ENCODE data around the gene MPL.

Gene MPL

GRCh38 chr1:43298055-43298454 lies 39.6 kb upstream of the MPL start:
- H4K20me1 ChIP-seq (ENCODE audit: control insufficient read depth, insufficient read depth, low read depth, low read length) = no peaks in the 10 kb centered on the region

DNA sequence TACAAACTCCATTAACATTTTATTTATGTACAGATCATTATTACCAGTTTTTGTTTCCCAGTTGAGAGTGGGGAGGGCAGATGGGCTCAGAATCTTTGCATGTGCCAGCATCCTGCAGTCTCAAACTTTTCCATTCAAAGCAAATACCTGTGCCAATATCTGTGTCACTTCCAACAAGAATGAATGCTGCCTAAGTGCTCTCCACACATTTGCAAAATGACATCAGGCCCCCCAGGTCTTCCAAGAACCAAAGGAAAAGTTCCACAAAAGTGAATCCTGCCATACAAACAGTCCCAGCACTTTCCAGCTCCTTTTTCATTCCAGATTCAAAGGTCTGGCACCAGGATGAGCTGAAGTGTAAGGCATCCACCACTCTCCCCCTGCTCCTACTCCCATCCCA lies 38.5 kb upstream of the MPL start:
- no peak overlapping the region for H3K27ac ChIP-seq (ENCODE audit: low read depth, low read length)
- no peaks in the 10 kb centered on the region for H3K36me3 ChIP-seq (ENCODE audit: control insufficient read depth, low read length)
- H3F3A ChIP-seq (ENCODE audit: control insufficient read depth, insufficient read depth) = no peaks in the 10 kb centered on the region
- no peak overlapping the region for H3K4me2 ChIP-seq (ENCODE audit: low read length)
- no peak for TF ChIP-seq EZH2phosphoT487 (IDR thresholded peaks at IDR 0.05; ENCODE audit: borderline replicate concordance, low read length)
- TF ChIP-seq, protein P1, sequence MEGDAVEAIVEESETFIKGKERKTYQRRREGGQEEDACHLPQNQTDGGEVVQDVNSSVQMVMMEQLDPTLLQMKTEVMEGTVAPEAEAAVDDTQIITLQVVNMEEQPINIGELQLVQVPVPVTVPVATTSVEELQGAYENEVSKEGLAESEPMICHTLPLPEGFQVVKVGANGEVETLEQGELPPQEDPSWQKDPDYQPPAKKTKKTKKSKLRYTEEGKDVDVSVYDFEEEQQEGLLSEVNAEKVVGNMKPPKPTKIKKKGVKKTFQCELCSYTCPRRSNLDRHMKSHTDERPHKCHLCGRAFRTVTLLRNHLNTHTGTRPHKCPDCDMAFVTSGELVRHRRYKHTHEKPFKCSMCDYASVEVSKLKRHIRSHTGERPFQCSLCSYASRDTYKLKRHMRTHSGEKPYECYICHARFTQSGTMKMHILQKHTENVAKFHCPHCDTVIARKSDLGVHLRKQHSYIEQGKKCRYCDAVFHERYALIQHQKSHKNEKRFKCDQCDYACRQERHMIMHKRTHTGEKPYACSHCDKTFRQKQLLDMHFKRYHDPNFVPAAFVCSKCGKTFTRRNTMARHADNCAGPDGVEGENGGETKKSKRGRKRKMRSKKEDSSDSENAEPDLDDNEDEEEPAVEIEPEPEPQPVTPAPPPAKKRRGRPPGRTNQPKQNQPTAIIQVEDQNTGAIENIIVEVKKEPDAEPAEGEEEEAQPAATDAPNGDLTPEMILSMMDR (IDR thresholded peaks at IDR 0.05; ENCODE audit: low read depth, low read length, poor library complexity, severe bottlenecking) = no peak
- no peaks in the 10 kb centered on the region for H3K9me3 ChIP-seq (ENCODE audit: control insufficient read depth, insufficient read depth, low read length)
- H4K20me1 ChIP-seq (ENCODE audit: control insufficient read depth, insufficient read depth, low read depth, low read length) = no peaks in the 10 kb centered on the region
- no peaks in the 10 kb centered on the region for H3K79me2 ChIP-seq (ENCODE audit: control insufficient read depth, low read length)
- H3K4me3 ChIP-seq (ENCODE audit: low read length) = no peak overlapping the region
- H3K4me1 ChIP-seq (ENCODE audit: control insufficient read depth, low read length) = no peaks in the 10 kb centered on the region
- no peaks in the 10 kb centered on the region for H3K9me2 ChIP-seq (replicated peaks; ENCODE audit: control insufficient read depth, low read length)
- H3K27me3 ChIP-seq (ENCODE audit: control insufficient read depth, low read length) = 0 out of 2 replicates have a peak, but pooled peaks cover 3% of the 10 kb centered on the region

More at GRCh38 chr1:43298055-43298454, 39.6 kb upstream of the MPL start:
- no peak overlapping the region for H3K4me3 ChIP-seq (ENCODE audit: low read length)
- no peaks in the 10 kb centered on the region for H3K36me3 ChIP-seq (ENCODE audit: control insufficient read depth, low read length)
- no peak overlapping the region for H3K4me2 ChIP-seq (ENCODE audit: low read length)
- H3K9me3 ChIP-seq (ENCODE audit: control insufficient read depth, insufficient read depth, low read length) = no peaks in the 10 kb centered on the region
- no peaks in the 10 kb centered on the region for H3K79me2 ChIP-seq (ENCODE audit: control insufficient read depth, low read length)
- H3K4me1 ChIP-seq (ENCODE audit: control insufficient read depth, low read length) = no peaks in the 10 kb centered on the region
- H3K9me2 ChIP-seq (replicated peaks; ENCODE audit: control insufficient read depth, low read length) = no peaks in the 10 kb centered on the region
- no peak overlapping the region for H3K27ac ChIP-seq (ENCODE audit: low read depth, low read length)
- 0 out of 2 replicates have a peak, but pooled peaks cover 3% of the 10 kb centered on the region for H3K27me3 ChIP-seq (ENCODE audit: control insufficient read depth, low read length)
- TF ChIP-seq EZH2phosphoT487 (IDR thresholded peaks at IDR 0.05; ENCODE audit: borderline replicate concordance, low read length) = no peak
- TF ChIP-seq, protein P1 (IDR thresholded peaks at IDR 0.05; ENCODE audit: low read depth, low read length, poor library complexity, severe bottlenecking) = no peak
- no peaks in the 10 kb centered on the region for H3F3A ChIP-seq (ENCODE audit: control insufficient read depth, insufficient read depth)

DNA sequence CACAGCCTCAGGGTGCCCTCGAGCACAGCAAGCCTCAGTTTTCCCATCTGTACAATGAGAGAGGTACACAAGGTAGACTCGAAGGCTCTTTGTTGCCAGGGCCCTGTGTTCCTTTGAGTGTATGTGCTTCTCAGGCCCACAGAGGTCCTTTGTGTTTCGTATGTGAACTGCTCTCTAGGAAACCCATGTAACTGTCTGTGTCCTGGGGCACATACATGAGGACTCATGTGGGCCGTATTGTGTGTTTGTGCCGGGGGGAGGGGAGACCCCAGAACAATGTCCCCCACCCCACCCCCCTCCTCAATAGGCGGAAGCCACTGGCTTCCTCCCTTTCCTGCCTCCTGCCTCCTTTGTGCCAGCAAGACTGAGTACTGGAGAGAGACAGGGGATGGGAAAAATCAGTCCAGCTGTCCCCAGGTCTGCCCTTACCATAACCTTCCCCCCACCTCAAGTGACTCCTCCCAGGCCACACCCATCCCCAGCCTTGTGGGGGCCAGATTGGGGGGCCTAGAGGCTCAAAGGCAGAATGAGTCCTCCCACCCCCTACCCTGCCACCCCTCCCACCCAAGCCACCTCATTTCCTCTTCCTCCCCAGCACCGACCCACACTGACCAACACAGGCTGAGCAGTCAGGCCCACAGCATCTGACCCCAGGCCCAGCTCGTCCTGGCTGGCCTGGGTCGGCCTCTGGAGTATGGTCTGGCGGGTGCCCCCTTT lies 37.1 kb upstream of the MPL start, which contains the start of gene TIE1:
Gene TIE1 (plus strand): TSS at position 605 of the 717 bp plus-strand sequence. CDS start 90 bp downstream, at position 695.
- H3K36me3 ChIP-seq (ENCODE audit: control insufficient read depth, low read length) = no peaks in the 10 kb centered on the region
- no peak within 1 kb of the TSS for H3K4me2 ChIP-seq (ENCODE audit: low read length)
- H3K9me3 ChIP-seq (ENCODE audit: control insufficient read depth, insufficient read depth, low read length) = no peaks in the 10 kb centered on the region
- no peak for TF ChIP-seq EZH2phosphoT487 (IDR thresholded peaks at IDR 0.05; ENCODE audit: borderline replicate concordance, low read length)
- TF ChIP-seq, protein P1 (IDR thresholded peaks at IDR 0.05; ENCODE audit: low read depth, low read length, poor library complexity, severe bottlenecking) = no peak
- H3F3A ChIP-seq (ENCODE audit: control insufficient read depth, insufficient read depth) = no peaks in the 10 kb centered on the region
- no peaks in the 10 kb centered on the region for H3K79me2 ChIP-seq (ENCODE audit: control insufficient read depth, low read length)
- 0 out of 2 replicates have a peak, but pooled peaks cover 3% of the 10 kb centered on the region for H3K27me3 ChIP-seq (ENCODE audit: control insufficient read depth, low read length)
- H3K4me3 ChIP-seq (ENCODE audit: low read length) = no peak within 1 kb of the TSS
- H3K27ac ChIP-seq (ENCODE audit: low read depth, low read length) = no peak within 1 kb of the TSS
- no peaks in the 10 kb centered on the region for H4K20me1 ChIP-seq (ENCODE audit: control insufficient read depth, insufficient read depth, low read depth, low read length)
- peaks cover 3% of the 10 kb centered on the region; the same call in 1 of the 2 replicates for H3K4me1 ChIP-seq (ENCODE audit: control insufficient read depth, low read length)
- no peaks in the 10 kb centered on the region for H3K9me2 ChIP-seq (replicated peaks; ENCODE audit: control insufficient read depth, low read length)

Measured in DOHH2 (cell line).